MM.1S (cell line): ENCODE data around the gene NIPSNAP3A.

Experiments used
- CTCF ChIP-seq: fragments of 300-600 bp; sonication (generic); IDR thresholded peaks from 2 replicates; pipeline ENCODE4 v1.5.1; 2016; ENCODE audit warnings: antibody characterized with exemption, low read length, mixed read lengths
- EZH2 ChIP-seq: fragments of 300-600 bp; sonication (generic); optimal IDR thresholded peaks from 2 replicates; pipeline ENCODE3; 2017; ENCODE audit warnings: low read depth, mild to moderate bottlenecking, antibody characterized with exemption, low read length, mixed read lengths
- EZH2phosphoT487 ChIP-seq: fragments of 300-600 bp; sonication (generic); IDR thresholded peaks from 2 replicates; pipeline ENCODE4 v1.6.1; 2018; ENCODE audit warnings: antibody characterized with exemption, low read length

- TF ChIP-seq CTCF (no peak), EZH2 (no peak), EZH2phosphoT487 (no peak)
These were observed 20.0 kb downstream of the NIPSNAP3A start for GRCh38 chr9:104767507-104767906.
